Natural killer cell (primary cell): ENCODE results near the gene IGF2R. TPM values are rescaled to one million over a fixed set of nuclear protein-coding genes. Genes with fewer than 3 reads are reported as not detected.

Experiments used
- ATAC-seq, 3 donors: fragments of 150-1000 bp in 2 of 3; fragments of 200-7000 bp in 1 of 3; cut with Tn5 transposase; 1 replicate in 1 of 3; 2 replicates in 2 of 3; pipeline ENCODE4 v1.10.0; 2021; ENCODE audit warnings: mild to moderate bottlenecking in 2 of 3, moderate library complexity in 2 of 3
- DNase-seq, 2 donors: peaks; one replicate each; pipeline versions ENCODE4 v3.0.0 to v3.0.0-alpha.2; 2013 to 2021; ENCODE audit warnings: mixed read lengths in 1 of 2
- H3K27ac ChIP-seq: one replicate; pipeline ENCODE4 v1.5.1; 2013; ENCODE audit warnings: mild to moderate bottlenecking, low read length
- H3K27me3 ChIP-seq: one replicate; pipeline ENCODE4 v1.6.1; 2013; ENCODE audit warnings: low read length; ENCODE audit not compliant: control insufficient read depth, insufficient read depth
- H3K36me3 ChIP-seq: one replicate; pipeline ENCODE4 v1.6.1; 2013; ENCODE audit warnings: low read length; ENCODE audit not compliant: control insufficient read depth, insufficient read depth
- H3K4me1 ChIP-seq: one replicate; pipeline ENCODE4 v1.6.1; 2013; ENCODE audit warnings: low read length; ENCODE audit not compliant: control insufficient read depth, insufficient read depth
- H3K4me3 ChIP-seq: one replicate; pipeline ENCODE4 v1.5.1; 2013; ENCODE audit warnings: low read length
- H3K9me3 ChIP-seq: one replicate; pipeline ENCODE4 v1.6.1; 2013; ENCODE audit warnings: low read length; ENCODE audit not compliant: control insufficient read depth, insufficient read depth
- H3K27ac Mint-ChIP-seq, 2 donors: one replicate each; pipeline ENCODE4 v1.8.0; 2022; ENCODE audit warnings: mild to moderate bottlenecking in 2 of 2, mixed read lengths in 2 of 2, moderate library complexity in 1 of 2
- H3K27me3 Mint-ChIP-seq, 2 donors: one replicate each; pipeline ENCODE4 v1.8.0; 2022; ENCODE audit warnings: low read depth in 2 of 2, mixed read lengths in 2 of 2
- H3K36me3 Mint-ChIP-seq: one replicate; pipeline ENCODE4 v1.8.0; 2022; ENCODE audit warnings: mixed read lengths
- H3K4me1 Mint-ChIP-seq, 2 donors: one replicate each; pipeline ENCODE4 v1.8.0; 2022; ENCODE audit warnings: mixed read lengths in 2 of 2
- H3K4me3 Mint-ChIP-seq: one replicate; pipeline ENCODE4 v1.8.0; 2022; ENCODE audit warnings: mild to moderate bottlenecking, moderate library complexity, mixed read lengths
- H3K9me3 Mint-ChIP-seq, 2 donors: one replicate each; pipeline ENCODE4 v1.8.0; 2022; ENCODE audit warnings: mixed read lengths in 2 of 2
- CTCF ChIP-seq: fragments of 200-600 bp; IDR thresholded peaks from one replicate; pipeline ENCODE4 v1.8.0; 2022; ENCODE audit warnings: antibody characterized with exemption
- WGBS: methylation state at CpG from one replicate; pipeline ENCODE4 v1.1.7; 2013; ENCODE audit warnings: missing lambda C conversion rate; ENCODE audit not compliant: insufficient coverage; 5-methylcytosine and 5-hydroxymethylcytosine counted together
- intact Hi-C: fragments of 100-400 bp; cut with micrococcal nuclease; formaldehyde crosslinking; loops from one replicate; pipeline ENCODE4 v1.14.2; 2022
- total RNA-seq, 4 donors: library from RNA; stranded (reverse); fragments of 120-200 nt in 1 of 4; gene quantifications; one replicate each; pipeline versions ENCODE4 v1.2.3 to v1.2.4, GENCODE V29; 2013 to 2022

Gene IGF2R
- total RNA-seq, 3 donors from 2014 or later (not counting 1 experiment from before 2014, with no cell fraction given): 208 to 282 (median 253) TPM

DNA sequence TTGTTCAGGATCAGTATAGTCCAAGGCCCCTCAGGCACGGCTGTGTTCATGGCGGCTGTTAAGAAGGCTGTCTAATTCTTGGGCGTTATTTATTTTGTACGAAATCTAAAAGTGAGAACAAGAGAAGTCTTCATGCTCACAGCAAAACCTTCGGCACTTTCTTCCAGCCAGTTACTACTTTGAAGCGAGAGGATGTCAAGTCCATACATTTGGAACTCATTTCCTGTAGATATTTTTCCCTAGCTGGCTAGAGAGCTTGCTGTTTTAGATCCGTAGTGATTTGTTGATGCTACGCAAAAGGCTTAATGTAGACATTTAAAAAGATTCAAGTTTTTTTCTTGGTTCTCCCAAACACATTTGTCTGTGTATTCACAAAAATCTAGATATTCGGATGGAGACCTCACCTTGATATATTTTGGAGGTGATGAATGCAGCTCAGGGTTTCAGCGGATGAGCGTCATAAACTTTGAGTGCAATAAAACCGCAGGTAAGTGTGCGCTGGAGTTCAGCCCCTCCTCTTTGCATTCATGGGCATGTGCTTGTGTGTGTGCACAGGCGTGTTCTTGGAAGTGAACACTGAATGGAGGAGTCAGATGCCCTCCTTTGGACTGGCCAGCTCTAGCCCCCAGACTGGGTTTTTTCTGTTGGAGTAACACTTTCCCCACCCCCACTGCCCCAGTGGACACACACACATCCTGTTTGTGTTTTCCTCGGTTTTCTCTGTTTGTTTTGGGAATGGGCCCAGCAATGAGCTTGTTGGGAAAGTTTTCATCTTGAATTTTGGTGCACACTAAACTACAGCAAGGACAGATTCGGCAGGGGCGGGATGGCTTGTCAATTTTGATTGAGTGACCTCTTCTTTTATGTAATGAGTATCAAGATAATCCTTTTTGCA lies 65.4 kb downstream of the IGF2R start:
- no peak overlapping the region for H3K27ac Mint-ChIP-seq
- Histone ChIP-seq H3K4me3 (no peak overlapping the region), H3K9me3 (no peaks in the 10 kb centered on the region), H3K4me1 (no peaks in the 10 kb centered on the region), H3K36me3 (peaks cover 77% of the 10 kb centered on the region), H3K27ac (no peak overlapping the region), H3K27me3 (no peaks in the 10 kb centered on the region)
- H3K9me3 Mint-ChIP-seq: no peaks in the 10 kb centered on the region
- peaks cover 26 to 33% of the 10 kb centered on the region in 2 donors for H3K4me1 Mint-ChIP-seq
- intact Hi-C loops: no loop called here
- 97% methylated on average over 17 of the region's 17 CpGs for WGBS
- no peaks in the 10 kb centered on the region for H3K27me3 Mint-ChIP-seq
- TF ChIP-seq CTCF: no peak
- ATAC-seq (no peak), DNase-seq (no peak)
- H3K36me3 Mint-ChIP-seq: peaks cover 25% of the 10 kb centered on the region
- no peak overlapping the region for H3K4me3 Mint-ChIP-seq

- peaks cover 69% of the 10 kb centered on the region for H3K36me3 ChIP-seq
- ATAC-seq (no peak), DNase-seq (no peak)
- no peaks in the 10 kb centered on the region for H3K9me3 ChIP-seq
- intact Hi-C loops: no loop called here
- no peak overlapping the region for H3K4me3 ChIP-seq
- H3K4me1 ChIP-seq: no peaks in the 10 kb centered on the region
- no peaks in the 10 kb centered on the region for H3K27me3 ChIP-seq
- WGBS: 97% methylated on average over 7 of the region's 7 CpGs
- H3K36me3 Mint-ChIP-seq: peaks cover 25% of the 10 kb centered on the region
- no peak overlapping the region for H3K4me3 Mint-ChIP-seq
- H3K27ac Mint-ChIP-seq: peak overlapping the region; percentile 9 to 22
- no peaks in the 10 kb centered on the region for H3K9me3 Mint-ChIP-seq
- H3K27me3 Mint-ChIP-seq: no peaks in the 10 kb centered on the region
- peaks cover 26 to 33% of the 10 kb centered on the region in 2 donors for H3K4me1 Mint-ChIP-seq
- no peak for TF ChIP-seq CTCF
- H3K27ac ChIP-seq: no peak overlapping the region
Observed at GRCh38 chr6:160035241-160035640, 66.4 kb downstream of the IGF2R start.

- H3K9me3 Mint-ChIP-seq: no peaks in the 10 kb centered on the region
- Histone ChIP-seq H3K4me1 (no peaks in the 10 kb centered on the region), H3K36me3 (peaks cover 71% of the 10 kb centered on the region), H3K9me3 (no peaks in the 10 kb centered on the region), H3K27me3 (no peaks in the 10 kb centered on the region), H3K4me3 (no peak overlapping the region), H3K27ac (no peak overlapping the region)
- peaks cover 27 to 30% of the 10 kb centered on the region in 2 donors for H3K4me1 Mint-ChIP-seq
- ATAC-seq (no peak), DNase-seq (no peak)
- H3K27ac Mint-ChIP-seq: peak overlapping the region; percentile 27 to 53
- intact Hi-C loops: no loop called here
- 96% methylated on average over 12 of the region's 12 CpGs for WGBS
- peaks cover 25% of the 10 kb centered on the region for H3K36me3 Mint-ChIP-seq
- no peak for TF ChIP-seq CTCF
- no peaks in the 10 kb centered on the region for H3K27me3 Mint-ChIP-seq
- H3K4me3 Mint-ChIP-seq: no peak overlapping the region
Observed at GRCh38 chr6:160035693-160036330, 66.9 kb downstream of the IGF2R start.
